ENCODE results near the gene KCNK10. TPM values are rescaled to one million over a fixed set of nuclear protein-coding genes. Genes with fewer than 3 reads are reported as not detected.

KCNK10 gene
- total and polyA plus RNA-seq, 2 of the 8 experiments (the other 6 are each of a cell fraction or from before 2014, with no cell fraction given) = 0.45 to 0.63 TPM

- H4K91ac ChIP-seq (replicated peaks; ENCODE audit: insufficient read length, low read length) = no peak overlapping the region
- CTCF ChIA-PET (ENCODE audit: partially characterized antibody) = interaction anchor here (1.0 to 2.4 kb wide), 6 partner anchors 8 to 280 kb away, joined by 3 to 17 read pairs (median 6); no protein-coding TSS in a partner anchor
- no peak overlapping the region for H2BK15ac ChIP-seq (ENCODE audit: low read length)
- H3K27ac ChIP-seq (ENCODE audit: low read depth, low read length) = no peak overlapping the region
- H3K79me2 ChIP-seq (ENCODE audit: control insufficient read depth in 1 of 2, insufficient read depth in 2 of 2, low read length in 2 of 2) = no peaks in the 10 kb centered on the region
- no peak overlapping the region for H3K4me3 ChIP-seq (ENCODE audit: extremely low read depth in 1 of 4, insufficient read depth in 2 of 4, low read depth in 3 of 4, low read length in 4 of 4)
- H3K9me3 ChIP-seq (ENCODE audit: insufficient read depth in 2 of 2, low read depth in 1 of 2, low read length in 1 of 2) = peaks cover 0 to 3% of the 10 kb centered on the region in 2 experiments; a peak in 3 of 4 replicates
- no peaks in the 10 kb centered on the region for H3K23me2 ChIP-seq (ENCODE audit: low read depth, low read length)
- FAIRE-seq (no peak), DNase-seq (ENCODE audit: low read depth in 1 of 2, low spot score in 2 of 2) (no peak)
- H3K4me2 ChIP-seq (ENCODE audit: insufficient read depth in 1 of 2, low read depth in 2 of 2, low read length in 2 of 2) = no peak overlapping the region
- H2BK5ac ChIP-seq (ENCODE audit: low read depth, low read length) = no peak overlapping the region
- no peaks in the 10 kb centered on the region for H4K20me1 ChIP-seq (replicated peaks in 1 of 2; ENCODE audit: control insufficient read depth in 1 of 2, insufficient read depth in 2 of 2, low read length in 2 of 2)
- no peak overlapping the region for H3K23ac ChIP-seq (ENCODE audit: insufficient read length)
- no peak overlapping the region for H2AK5ac ChIP-seq (ENCODE audit: low read depth, low read length)
- no peak overlapping the region for H2BK12ac ChIP-seq (ENCODE audit: low read depth, low read length)
- no peak overlapping the region for H3K14ac ChIP-seq (ENCODE audit: insufficient read length)
- no peaks in the 10 kb centered on the region for H3K4me1 ChIP-seq (replicated peaks in 1 of 4; ENCODE audit: control insufficient read depth in 3 of 4, insufficient read depth in 4 of 4, low read length in 3 of 4)
- H3K4ac ChIP-seq (replicated peaks; ENCODE audit: insufficient read length, low read depth, low read length) = no peak overlapping the region
- H3K27me3 ChIP-seq (replicated peaks in 1 of 4; ENCODE audit: control insufficient read depth in 3 of 4, extremely low read depth in 1 of 4, insufficient read depth in 3 of 4, low read length in 3 of 4) = no peaks in the 10 kb centered on the region
- no peak overlapping the region for H3K9ac ChIP-seq (replicated peaks in 1 of 4; ENCODE audit: extremely low read depth in 1 of 4, low read depth in 3 of 4, low read length in 3 of 4)
- H2BK20ac ChIP-seq (ENCODE audit: low read length) = no peak overlapping the region
- 68% methylated on average over 3 of the region's 3 CpGs; no CpG with 5 or more reads in 1 of the 2 experiments for WGBS, 2 experiments (ENCODE audit: extremely low coverage in 1 of 2, insufficient coverage in 1 of 2, insufficient read length in 1 of 2, insufficient replicate concordance in 2 of 2, low coverage in 1 of 2, low lambda C conversion rate in 2 of 2, missing lambda C conversion rate in 1 of 2)
- H3K56ac ChIP-seq (replicated peaks; ENCODE audit: insufficient read length, low read depth, low read length) = no peak overlapping the region
- POLR2A ChIA-PET (ENCODE audit: partially characterized antibody) = no interaction called here
- H3K18ac ChIP-seq (ENCODE audit: extremely low read depth, low read length) = no peak overlapping the region
- no peak overlapping the region for H4K8ac ChIP-seq (ENCODE audit: extremely low read depth, insufficient read depth, low read length)
- no peak overlapping the region for H2BK120ac ChIP-seq (replicated peaks; ENCODE audit: low read depth, low read length)
- H3K79me1 ChIP-seq (ENCODE audit: low read depth, low read length) = no peaks in the 10 kb centered on the region
- no peak overlapping the region for H2AFZ ChIP-seq (ENCODE audit: low read length)
- no peaks in the 10 kb centered on the region for H3K36me3 ChIP-seq (ENCODE audit: control insufficient read depth in 2 of 4, insufficient read depth in 4 of 4, low read length in 3 of 4)
- no peak overlapping the region for H4K5ac ChIP-seq (ENCODE audit: insufficient read length, low read depth, low read length)
- TF ChIP-seq CTCF (IDR thresholded peaks at IDR 0.05; ENCODE audit: control extremely low read depth in 1 of 3, insufficient read depth in 1 of 3, low read depth in 1 of 3, low read length in 3 of 3) (no peak), POLR2AphosphoS5 (IDR thresholded peaks at IDR 0.05; ENCODE audit: low read depth, low read length) (no peak), NANOG (IDR thresholded peaks at IDR 0.05; ENCODE audit: insufficient read depth, low read depth, low read length, poor library complexity, severe bottlenecking) (no peak), KDM1A (IDR thresholded peaks at IDR 0.05; ENCODE audit: borderline replicate concordance, low read length) (no peak), JUN (IDR thresholded peaks at IDR 0.05; ENCODE audit: low read depth, low read length) (no peak), RBBP5 (IDR thresholded peaks at IDR 0.05; ENCODE audit: borderline replicate concordance, low read depth, low read length) (no peak)
Measured at GRCh38 chr14:88225721-88226120, 97.3 kb downstream of the KCNK10 start.

Measured in H1 (cell line).